ENCODE data around the gene CC2D2B. TPM values are rescaled to one million over a fixed set of nuclear protein-coding genes. Genes with fewer than 3 reads are reported as not detected.

CC2D2B gene
- total and polyA plus RNA-seq, 4 donors: 0.05 to 0.59 (median 0.08) TPM

DNA sequence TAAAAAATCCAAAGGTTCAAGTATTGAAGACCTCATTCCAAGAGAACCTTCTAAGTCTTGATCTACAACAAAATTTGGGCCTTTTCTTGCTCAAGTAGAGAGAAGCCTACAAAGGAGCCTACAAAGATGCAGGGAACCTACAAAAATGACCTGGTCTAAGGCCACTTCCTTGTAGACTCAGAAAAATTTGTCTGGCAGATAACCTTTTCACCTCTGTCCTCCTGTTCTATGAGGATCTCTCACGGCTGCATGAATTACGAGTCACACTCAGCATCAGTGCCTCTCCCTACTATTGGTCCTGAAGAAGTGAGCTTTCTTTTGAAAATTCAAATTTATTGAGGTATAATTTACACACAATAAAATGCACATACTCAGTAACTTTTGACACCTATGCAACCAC lies 164.9 kb downstream of the CC2D2B start:
- TF ChIP-seq NR2F2 (IDR thresholded peaks at IDR 0.05): peak; percentile 95
- TF ChIP-seq FOXA2 (IDR thresholded peaks at IDR 0.05): no peak
- 85% methylated on average over 2 of the region's 2 CpGs for WGBS

DNA sequence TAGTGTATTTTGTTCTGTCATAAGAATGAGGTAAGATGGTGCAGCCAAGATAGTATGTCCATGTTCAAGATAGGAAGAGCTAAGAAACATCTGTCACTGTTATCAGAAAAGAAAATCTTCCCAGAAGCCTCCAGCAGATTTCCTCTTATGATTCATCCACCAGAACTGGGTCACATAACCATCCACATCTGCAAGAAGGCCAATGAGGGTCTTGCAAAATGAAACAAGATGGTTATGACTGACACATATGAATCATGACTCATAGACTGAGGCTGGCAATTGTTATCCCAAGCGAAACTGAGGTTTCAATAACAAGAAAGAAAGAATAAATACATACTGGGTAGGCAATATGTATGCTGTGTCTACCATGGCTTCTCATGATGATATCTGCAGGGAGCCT lies 165.9 kb downstream of the CC2D2B start:
- no peak overlapping the region for H3K4me3 ChIP-seq (ENCODE audit: low read depth in 1 of 3, low read length in 3 of 3)
- no peak overlapping the region for H3K9ac ChIP-seq (ENCODE audit: low read depth in 1 of 2, low read length in 2 of 2)
- 84% methylated on average over 1 of the region's 1 CpG for whole genome bisulfite sequencing
- no peak for DNase-seq (ENCODE audit: low spot score)
- peaks cover 0 to 2% (median 0%) of the 10 kb centered on the region in 4 donors for H3K36me3 ChIP-seq (ENCODE audit: control insufficient read depth in 4 of 4, insufficient read depth in 3 of 4, low read depth in 1 of 4, low read length in 3 of 4)
- no peaks in the 10 kb centered on the region for H3K9me3 ChIP-seq (ENCODE audit: control insufficient read depth in 4 of 4, low read length in 3 of 4)
- no peaks in the 10 kb centered on the region for H3K4me1 ChIP-seq (ENCODE audit: control insufficient read depth in 4 of 4, insufficient read depth in 4 of 4, low read length in 3 of 4)
- H3K27me3 ChIP-seq (ENCODE audit: control insufficient read depth in 4 of 4, insufficient read depth in 4 of 4, low read length in 3 of 4): no peaks in the 10 kb centered on the region
- no peak for TF ChIP-seq FOXA2 (IDR thresholded peaks at IDR 0.05)
- TF ChIP-seq, protein P1, sequence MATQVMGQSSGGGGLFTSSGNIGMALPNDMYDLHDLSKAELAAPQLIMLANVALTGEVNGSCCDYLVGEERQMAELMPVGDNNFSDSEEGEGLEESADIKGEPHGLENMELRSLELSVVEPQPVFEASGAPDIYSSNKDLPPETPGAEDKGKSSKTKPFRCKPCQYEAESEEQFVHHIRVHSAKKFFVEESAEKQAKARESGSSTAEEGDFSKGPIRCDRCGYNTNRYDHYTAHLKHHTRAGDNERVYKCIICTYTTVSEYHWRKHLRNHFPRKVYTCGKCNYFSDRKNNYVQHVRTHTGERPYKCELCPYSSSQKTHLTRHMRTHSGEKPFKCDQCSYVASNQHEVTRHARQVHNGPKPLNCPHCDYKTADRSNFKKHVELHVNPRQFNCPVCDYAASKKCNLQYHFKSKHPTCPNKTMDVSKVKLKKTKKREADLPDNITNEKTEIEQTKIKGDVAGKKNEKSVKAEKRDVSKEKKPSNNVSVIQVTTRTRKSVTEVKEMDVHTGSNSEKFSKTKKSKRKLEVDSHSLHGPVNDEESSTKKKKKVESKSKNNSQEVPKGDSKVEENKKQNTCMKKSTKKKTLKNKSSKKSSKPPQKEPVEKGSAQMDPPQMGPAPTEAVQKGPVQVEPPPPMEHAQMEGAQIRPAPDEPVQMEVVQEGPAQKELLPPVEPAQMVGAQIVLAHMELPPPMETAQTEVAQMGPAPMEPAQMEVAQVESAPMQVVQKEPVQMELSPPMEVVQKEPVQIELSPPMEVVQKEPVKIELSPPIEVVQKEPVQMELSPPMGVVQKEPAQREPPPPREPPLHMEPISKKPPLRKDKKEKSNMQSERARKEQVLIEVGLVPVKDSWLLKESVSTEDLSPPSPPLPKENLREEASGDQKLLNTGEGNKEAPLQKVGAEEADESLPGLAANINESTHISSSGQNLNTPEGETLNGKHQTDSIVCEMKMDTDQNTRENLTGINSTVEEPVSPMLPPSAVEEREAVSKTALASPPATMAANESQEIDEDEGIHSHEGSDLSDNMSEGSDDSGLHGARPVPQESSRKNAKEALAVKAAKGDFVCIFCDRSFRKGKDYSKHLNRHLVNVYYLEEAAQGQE (IDR thresholded peaks at IDR 0.05): no peak
- TF ChIP-seq, protein P2, sequence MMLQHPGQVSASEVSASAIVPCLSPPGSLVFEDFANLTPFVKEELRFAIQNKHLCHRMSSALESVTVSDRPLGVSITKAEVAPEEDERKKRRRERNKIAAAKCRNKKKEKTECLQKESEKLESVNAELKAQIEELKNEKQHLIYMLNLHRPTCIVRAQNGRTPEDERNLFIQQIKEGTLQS (IDR thresholded peaks at IDR 0.05): no peak
- no peak for TF ChIP-seq HNF4G (IDR thresholded peaks at IDR 0.05)
- TF ChIP-seq NR2F2 (IDR thresholded peaks at IDR 0.05): no peak
- TF ChIP-seq RXRA (IDR thresholded peaks at IDR 0.05): no peak
- no peak for TF ChIP-seq SP1 (IDR thresholded peaks at IDR 0.05)
- TF ChIP-seq, protein P3, sequence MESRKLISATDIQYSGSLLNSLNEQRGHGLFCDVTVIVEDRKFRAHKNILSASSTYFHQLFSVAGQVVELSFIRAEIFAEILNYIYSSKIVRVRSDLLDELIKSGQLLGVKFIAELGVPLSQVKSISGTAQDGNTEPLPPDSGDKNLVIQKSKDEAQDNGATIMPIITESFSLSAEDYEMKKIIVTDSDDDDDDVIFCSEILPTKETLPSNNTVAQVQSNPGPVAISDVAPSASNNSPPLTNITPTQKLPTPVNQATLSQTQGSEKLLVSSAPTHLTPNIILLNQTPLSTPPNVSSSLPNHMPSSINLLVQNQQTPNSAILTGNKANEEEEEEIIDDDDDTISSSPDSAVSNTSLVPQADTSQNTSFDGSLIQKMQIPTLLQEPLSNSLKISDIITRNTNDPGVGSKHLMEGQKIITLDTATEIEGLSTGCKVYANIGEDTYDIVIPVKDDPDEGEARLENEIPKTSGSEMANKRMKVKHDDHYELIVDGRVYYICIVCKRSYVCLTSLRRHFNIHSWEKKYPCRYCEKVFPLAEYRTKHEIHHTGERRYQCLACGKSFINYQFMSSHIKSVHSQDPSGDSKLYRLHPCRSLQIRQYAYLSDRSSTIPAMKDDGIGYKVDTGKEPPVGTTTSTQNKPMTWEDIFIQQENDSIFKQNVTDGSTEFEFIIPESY (IDR thresholded peaks at IDR 0.05): no peak
- no peak for TF ChIP-seq JUND (IDR thresholded peaks at IDR 0.05)
- TF ChIP-seq, protein P4, sequence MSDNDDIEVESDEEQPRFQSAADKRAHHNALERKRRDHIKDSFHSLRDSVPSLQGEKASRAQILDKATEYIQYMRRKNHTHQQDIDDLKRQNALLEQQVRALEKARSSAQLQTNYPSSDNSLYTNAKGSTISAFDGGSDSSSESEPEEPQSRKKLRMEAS (IDR thresholded peaks at IDR 0.05): no peak
- TF ChIP-seq YY1 (IDR thresholded peaks at IDR 0.05): no peak
- no peak for TF ChIP-seq FOXA1 (IDR thresholded peaks at IDR 0.05)
- TF ChIP-seq, protein P5, sequence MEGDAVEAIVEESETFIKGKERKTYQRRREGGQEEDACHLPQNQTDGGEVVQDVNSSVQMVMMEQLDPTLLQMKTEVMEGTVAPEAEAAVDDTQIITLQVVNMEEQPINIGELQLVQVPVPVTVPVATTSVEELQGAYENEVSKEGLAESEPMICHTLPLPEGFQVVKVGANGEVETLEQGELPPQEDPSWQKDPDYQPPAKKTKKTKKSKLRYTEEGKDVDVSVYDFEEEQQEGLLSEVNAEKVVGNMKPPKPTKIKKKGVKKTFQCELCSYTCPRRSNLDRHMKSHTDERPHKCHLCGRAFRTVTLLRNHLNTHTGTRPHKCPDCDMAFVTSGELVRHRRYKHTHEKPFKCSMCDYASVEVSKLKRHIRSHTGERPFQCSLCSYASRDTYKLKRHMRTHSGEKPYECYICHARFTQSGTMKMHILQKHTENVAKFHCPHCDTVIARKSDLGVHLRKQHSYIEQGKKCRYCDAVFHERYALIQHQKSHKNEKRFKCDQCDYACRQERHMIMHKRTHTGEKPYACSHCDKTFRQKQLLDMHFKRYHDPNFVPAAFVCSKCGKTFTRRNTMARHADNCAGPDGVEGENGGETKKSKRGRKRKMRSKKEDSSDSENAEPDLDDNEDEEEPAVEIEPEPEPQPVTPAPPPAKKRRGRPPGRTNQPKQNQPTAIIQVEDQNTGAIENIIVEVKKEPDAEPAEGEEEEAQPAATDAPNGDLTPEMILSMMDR (IDR thresholded peaks at IDR 0.05; ENCODE audit: low read depth, low read length, missing input control): no peak
- TF ChIP-seq EGR1 (IDR thresholded peaks at IDR 0.05; ENCODE audit: low read depth in 2 of 2): no peak
- no peak for TF ChIP-seq TAF1 (conservative IDR thresholded peaks at IDR 0.05)
- no peak overlapping the region for H3K27ac ChIP-seq (ENCODE audit: low read depth in 1 of 2, low read length in 2 of 2)

More for the DNA sequence above, 164.9 kb downstream of the CC2D2B start:
- no peak overlapping the region for H3K27ac ChIP-seq (ENCODE audit: low read depth in 1 of 2, low read length in 2 of 2)
- no peaks in the 10 kb centered on the region for H3K27me3 ChIP-seq (ENCODE audit: control insufficient read depth in 4 of 4, insufficient read depth in 4 of 4, low read length in 3 of 4)
- H3K9me3 ChIP-seq (ENCODE audit: control insufficient read depth in 4 of 4, low read length in 3 of 4): no peaks in the 10 kb centered on the region
- peaks cover 0 to 2% (median 0%) of the 10 kb centered on the region in 4 donors for H3K36me3 ChIP-seq (ENCODE audit: control insufficient read depth in 4 of 4, insufficient read depth in 3 of 4, low read depth in 1 of 4, low read length in 3 of 4)
- no peaks in the 10 kb centered on the region for H3K4me1 ChIP-seq (ENCODE audit: control insufficient read depth in 4 of 4, insufficient read depth in 4 of 4, low read length in 3 of 4)
- H3K4me3 ChIP-seq (ENCODE audit: low read depth in 1 of 3, low read length in 3 of 3): no peak overlapping the region
- DNase-seq (ENCODE audit: low spot score): no peak
- no peak overlapping the region for H3K9ac ChIP-seq (ENCODE audit: low read depth in 1 of 2, low read length in 2 of 2)
